Astrocyte (in vitro differentiated cells and primary cell): Measurements from ENCODE around the gene KREMEN1. TPM values are rescaled to one million over a fixed set of nuclear protein-coding genes. Genes with fewer than 3 reads are reported as not detected.
A peak's percentile ranks its signal among the peaks of the same experiment; 100 is the strongest.

ENCODE experiments used
- DNase-seq: peaks from one replicate; pipeline ENCODE4 v3.0.0-alpha.2; 2010; ENCODE audit warnings: low read depth
- FAIRE-seq: peaks from 2 replicates; lab custom pipeline; 2011; peaks lifted over from hg19 to GRCh38; lab: Jason Lieb, UNC
- H2AFZ ChIP-seq: 2 replicates; pipeline ENCODE4 v1.6.0; 2012; ENCODE audit warnings: low read depth, low read length, inconsistent platforms
- H3K27ac ChIP-seq: 2 replicates; pipeline ENCODE4 v1.5.1; 2011; ENCODE audit warnings: low read depth, low read length, inconsistent platforms
- H3K27me3 ChIP-seq: 2 replicates; pipeline ENCODE4 v1.6.0; 2011; ENCODE audit warnings: low read length, inconsistent platforms; ENCODE audit not compliant: insufficient read depth
- H3K36me3 ChIP-seq: 2 replicates; pipeline ENCODE4 v1.5.1; 2011; ENCODE audit warnings: low read length, inconsistent platforms; ENCODE audit not compliant: insufficient read depth
- H3K4me1 ChIP-seq: 2 replicates; pipeline ENCODE4 v1.5.1; 2011; ENCODE audit warnings: low read length, inconsistent platforms; ENCODE audit not compliant: insufficient read depth
- H3K4me2 ChIP-seq: 2 replicates; pipeline ENCODE4 v1.6.0; 2012; ENCODE audit warnings: low read length, inconsistent platforms
- H3K4me3 ChIP-seq: 2 replicates; pipeline ENCODE4 v1.5.1; 2011; ENCODE audit warnings: low read depth, mild to moderate bottlenecking, low read length, inconsistent platforms; ENCODE audit not compliant: insufficient read depth
- H3K79me2 ChIP-seq: 2 replicates; pipeline ENCODE4 v1.6.0; 2012; ENCODE audit warnings: mild to moderate bottlenecking, low read length, inconsistent platforms; ENCODE audit not compliant: insufficient read depth
- H3K9ac ChIP-seq: 2 replicates; pipeline ENCODE4 v1.6.0; 2012; ENCODE audit warnings: mild to moderate bottlenecking, low read length, inconsistent platforms
- H3K9me3 ChIP-seq: 2 replicates; pipeline ENCODE4 v1.5.1; 2012; ENCODE audit warnings: low read depth, mild to moderate bottlenecking, low read length, inconsistent platforms; ENCODE audit not compliant: insufficient read depth
- H4K20me1 ChIP-seq: 2 replicates; pipeline ENCODE4 v1.6.0; 2012; ENCODE audit warnings: low read length, inconsistent platforms; ENCODE audit not compliant: insufficient read depth
- H3K27ac Mint-ChIP-seq: one replicate; pipeline ENCODE4 v1.8.0; 2021; ENCODE audit warnings: mild to moderate bottlenecking, mixed read lengths; ENCODE audit not compliant: unreplicated experiment
- H3K27me3 Mint-ChIP-seq: one replicate; pipeline ENCODE4 v1.8.0; 2021; ENCODE audit warnings: low read depth, mixed read lengths; ENCODE audit not compliant: unreplicated experiment
- H3K36me3 Mint-ChIP-seq: one replicate; pipeline ENCODE4 v1.8.0; 2021; ENCODE audit warnings: low read depth, mixed read lengths; ENCODE audit not compliant: unreplicated experiment
- H3K4me1 Mint-ChIP-seq: one replicate; pipeline ENCODE4 v1.8.0; 2021; ENCODE audit warnings: low read depth, mixed read lengths; ENCODE audit not compliant: unreplicated experiment
- H3K4me3 Mint-ChIP-seq: one replicate; pipeline ENCODE4 v1.8.0; 2021; ENCODE audit warnings: mild to moderate bottlenecking, moderate library complexity, mixed read lengths; ENCODE audit not compliant: unreplicated experiment
- H3K9me3 Mint-ChIP-seq: one replicate; pipeline ENCODE4 v1.8.0; 2021; ENCODE audit warnings: mild to moderate bottlenecking, mixed read lengths; ENCODE audit not compliant: unreplicated experiment
- EZH2 ChIP-seq: IDR thresholded peaks from 2 replicates; pipeline ENCODE4 v1.6.1; 2012; ENCODE audit warnings: mild to moderate bottlenecking, low read length, inconsistent platforms; ENCODE audit not compliant: insufficient read depth
- total RNA-seq: library from RNA; stranded (reverse); gene quantifications from 2 replicates; pipeline ENCODE4 v1.2.1, GENCODE V29; 2021
- TF ChIP-seq, protein P1 (sequence below): IDR thresholded peaks from 2 replicates; pipeline ENCODE4 v1.5.1; 2011; ENCODE audit warnings: low read depth, mild to moderate bottlenecking, inconsistent platforms, low read length, moderate library complexity; ENCODE audit not compliant: insufficient read depth

Gene KREMEN1
- total RNA-seq, 1 donor from 2014 or later = 3.3 TPM

DNA sequence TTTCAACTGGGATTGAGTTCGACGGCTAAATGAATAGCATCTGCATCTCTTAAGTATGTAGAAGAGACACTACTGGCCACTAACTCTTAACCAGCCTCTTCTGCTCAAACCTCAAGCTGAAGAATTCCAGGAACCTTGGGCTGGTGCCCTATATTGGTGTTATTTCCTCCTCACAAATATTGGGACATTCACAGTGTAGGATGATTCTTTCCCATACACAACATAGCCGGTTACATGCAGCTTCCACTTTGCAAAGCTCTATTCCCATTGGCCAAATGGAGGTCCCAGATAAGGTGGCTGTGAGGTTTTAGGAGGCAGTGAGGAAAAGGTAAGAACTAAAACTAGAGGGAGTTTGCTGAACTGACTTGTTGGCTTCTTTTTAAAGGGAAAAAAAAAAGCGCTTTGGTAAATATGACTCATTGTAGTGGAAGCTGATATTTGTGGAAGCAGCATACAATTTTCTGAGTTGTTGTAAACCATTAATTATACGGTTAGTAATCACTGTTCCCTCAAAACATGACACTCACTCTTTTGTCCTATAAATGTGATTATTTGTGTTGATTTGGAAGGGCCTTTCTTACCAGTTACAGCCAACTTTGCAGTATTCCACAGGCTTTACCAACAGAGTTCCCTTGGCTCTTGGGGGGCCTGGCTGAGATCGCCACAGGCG lies 28.8 kb upstream of the KREMEN1 start:
- Histone ChIP-seq H3K36me3 (no peaks in the 10 kb centered on the region), H3K4me3 (peak overlapping the region; percentile 43), H3K4me2 (peak overlapping the region; percentile 74), H3K9me3 (no peaks in the 10 kb centered on the region), H4K20me1 (no peaks in the 10 kb centered on the region), H3K27me3 (no peaks in the 10 kb centered on the region), H3K9ac (peak overlapping the region; percentile 64), H3K27ac (peak overlapping the region; percentile 91), H3K4me1 (peaks cover 38% of the 10 kb centered on the region), H3K79me2 (no peaks in the 10 kb centered on the region), H2AFZ (peak overlapping the region; percentile 4)
- Mint-ChIP-seq H3K4me1 (peaks cover 28% of the 10 kb centered on the region), H3K9me3 (no peaks in the 10 kb centered on the region), H3K27ac (peak overlapping the region; percentile 85), H3K36me3 (peaks cover 7% of the 10 kb centered on the region), H3K4me3 (peak overlapping the region; percentile 24), H3K27me3 (no peaks in the 10 kb centered on the region)
- peak; percentile 78 for DNase-seq
- no peak for TF ChIP-seq EZH2
- TF ChIP-seq, protein P1, sequence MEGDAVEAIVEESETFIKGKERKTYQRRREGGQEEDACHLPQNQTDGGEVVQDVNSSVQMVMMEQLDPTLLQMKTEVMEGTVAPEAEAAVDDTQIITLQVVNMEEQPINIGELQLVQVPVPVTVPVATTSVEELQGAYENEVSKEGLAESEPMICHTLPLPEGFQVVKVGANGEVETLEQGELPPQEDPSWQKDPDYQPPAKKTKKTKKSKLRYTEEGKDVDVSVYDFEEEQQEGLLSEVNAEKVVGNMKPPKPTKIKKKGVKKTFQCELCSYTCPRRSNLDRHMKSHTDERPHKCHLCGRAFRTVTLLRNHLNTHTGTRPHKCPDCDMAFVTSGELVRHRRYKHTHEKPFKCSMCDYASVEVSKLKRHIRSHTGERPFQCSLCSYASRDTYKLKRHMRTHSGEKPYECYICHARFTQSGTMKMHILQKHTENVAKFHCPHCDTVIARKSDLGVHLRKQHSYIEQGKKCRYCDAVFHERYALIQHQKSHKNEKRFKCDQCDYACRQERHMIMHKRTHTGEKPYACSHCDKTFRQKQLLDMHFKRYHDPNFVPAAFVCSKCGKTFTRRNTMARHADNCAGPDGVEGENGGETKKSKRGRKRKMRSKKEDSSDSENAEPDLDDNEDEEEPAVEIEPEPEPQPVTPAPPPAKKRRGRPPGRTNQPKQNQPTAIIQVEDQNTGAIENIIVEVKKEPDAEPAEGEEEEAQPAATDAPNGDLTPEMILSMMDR = no peak
- no peak for FAIRE-seq

DNA sequence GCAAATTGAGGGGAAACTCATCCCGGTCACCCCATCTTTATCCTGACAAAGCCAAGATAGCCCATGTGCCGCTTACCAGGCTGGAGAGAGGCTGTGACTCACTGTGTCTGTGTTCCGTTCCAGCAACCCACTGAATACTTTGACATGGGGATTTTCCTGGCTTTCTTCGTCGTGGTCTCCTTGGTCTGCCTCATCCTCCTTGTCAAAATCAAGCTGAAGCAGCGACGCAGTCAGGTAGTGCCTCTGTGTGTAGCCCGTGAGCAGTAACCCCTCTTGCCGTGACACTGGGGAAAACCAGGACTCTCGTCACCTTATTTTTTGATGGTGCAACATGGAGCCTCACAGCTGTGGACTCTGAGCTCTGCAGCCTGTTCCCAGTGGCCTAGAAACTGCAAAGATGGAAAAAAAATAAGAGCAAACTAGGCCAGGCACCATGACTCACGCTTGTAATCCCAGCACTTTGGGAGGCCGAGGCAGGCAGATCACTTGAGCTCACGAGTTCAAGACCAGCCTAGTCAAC lies 28.1 kb upstream of the KREMEN1 start:
- Histone ChIP-seq H3K27ac (peak overlapping the region; percentile 91), H4K20me1 (no peaks in the 10 kb centered on the region), H3K9ac (peak overlapping the region; percentile 64), H3K79me2 (no peaks in the 10 kb centered on the region), H3K4me1 (peaks cover 38% of the 10 kb centered on the region), H2AFZ (peak overlapping the region; percentile 4), H3K27me3 (no peaks in the 10 kb centered on the region), H3K9me3 (no peaks in the 10 kb centered on the region), H3K4me2 (peak overlapping the region; percentile 74), H3K36me3 (no peaks in the 10 kb centered on the region), H3K4me3 (peak overlapping the region; percentile 43)
- peaks cover 7% of the 10 kb centered on the region for H3K36me3 Mint-ChIP-seq
- peak overlapping the region; percentile 27 for H3K4me3 Mint-ChIP-seq
- peaks cover 28% of the 10 kb centered on the region for H3K4me1 Mint-ChIP-seq
- FAIRE-seq (peak; percentile 96), DNase-seq (peak; percentile 89)
- H3K27me3 Mint-ChIP-seq = no peaks in the 10 kb centered on the region
- no peaks in the 10 kb centered on the region for H3K9me3 Mint-ChIP-seq
- H3K27ac Mint-ChIP-seq = peak overlapping the region; percentile 85
- TF ChIP-seq, protein P1 = no peak
- TF ChIP-seq EZH2 = no peak
